ENCODE data around the gene KCTD6. TPM values are rescaled to one million over a fixed set of nuclear protein-coding genes. Genes with fewer than 3 reads are reported as not detected.
A peak's percentile ranks its signal among the peaks of the same experiment; 100 is the strongest.

Gene KCTD6
- total RNA-seq, 3 donors from 2014 or later (not counting 1 experiment from before 2014, with no cell fraction given), result 4.5 to 12.9 (median 7.5) TPM

- Histone ChIP-seq H3K27ac (ENCODE audit: low read length) (no peak overlapping the region), H3K9me3 (ENCODE audit: control insufficient read depth, insufficient read depth, low read length) (no peaks in the 10 kb centered on the region), H3K4me1 (ENCODE audit: control insufficient read depth, insufficient read depth, low read length) (peaks cover 10% of the 10 kb centered on the region), H3K36me3 (ENCODE audit: control insufficient read depth, insufficient read depth, low read length) (no peaks in the 10 kb centered on the region), H3K27me3 (ENCODE audit: control insufficient read depth, insufficient read depth, low read length) (no peaks in the 10 kb centered on the region), H3K4me3 (ENCODE audit: low read length) (no peak overlapping the region)
- DNase-seq (no peak), ATAC-seq (no peak)
- Mint-ChIP-seq H3K4me1 (peaks cover 0 to 1% of the 10 kb centered on the region in 2 donors), H3K4me3 (no peak overlapping the region), H3K27me3 (ENCODE audit: low read depth in 2 of 2) (peaks cover 13 to 18% of the 10 kb centered on the region in 2 donors), H3K27ac (no peak overlapping the region), H3K9me3 (no peaks in the 10 kb centered on the region), H3K36me3 (no peaks in the 10 kb centered on the region)
- TF ChIP-seq, protein P1, sequence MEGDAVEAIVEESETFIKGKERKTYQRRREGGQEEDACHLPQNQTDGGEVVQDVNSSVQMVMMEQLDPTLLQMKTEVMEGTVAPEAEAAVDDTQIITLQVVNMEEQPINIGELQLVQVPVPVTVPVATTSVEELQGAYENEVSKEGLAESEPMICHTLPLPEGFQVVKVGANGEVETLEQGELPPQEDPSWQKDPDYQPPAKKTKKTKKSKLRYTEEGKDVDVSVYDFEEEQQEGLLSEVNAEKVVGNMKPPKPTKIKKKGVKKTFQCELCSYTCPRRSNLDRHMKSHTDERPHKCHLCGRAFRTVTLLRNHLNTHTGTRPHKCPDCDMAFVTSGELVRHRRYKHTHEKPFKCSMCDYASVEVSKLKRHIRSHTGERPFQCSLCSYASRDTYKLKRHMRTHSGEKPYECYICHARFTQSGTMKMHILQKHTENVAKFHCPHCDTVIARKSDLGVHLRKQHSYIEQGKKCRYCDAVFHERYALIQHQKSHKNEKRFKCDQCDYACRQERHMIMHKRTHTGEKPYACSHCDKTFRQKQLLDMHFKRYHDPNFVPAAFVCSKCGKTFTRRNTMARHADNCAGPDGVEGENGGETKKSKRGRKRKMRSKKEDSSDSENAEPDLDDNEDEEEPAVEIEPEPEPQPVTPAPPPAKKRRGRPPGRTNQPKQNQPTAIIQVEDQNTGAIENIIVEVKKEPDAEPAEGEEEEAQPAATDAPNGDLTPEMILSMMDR (IDR thresholded peaks at IDR 0.05), result no peak
- WGBS (ENCODE audit: insufficient coverage), result 90% methylated on average over 2 of the region's 2 CpGs
- intact Hi-C loops (cut with micrococcal nuclease), result no loop called here
Observed at GRCh38 chr3:58480309-58480708, 11.6 kb upstream of the KCTD6 start.

- no peaks in the 10 kb centered on the region for H3K27me3 ChIP-seq (ENCODE audit: control insufficient read depth, insufficient read depth, low read length)
- no peak overlapping the region for H3K4me3 ChIP-seq (ENCODE audit: low read length)
- TF ChIP-seq, protein P1 (IDR thresholded peaks at IDR 0.05), result no peak
- no peak overlapping the region for H3K4me3 Mint-ChIP-seq
- H3K27ac ChIP-seq (ENCODE audit: low read length), result no peak overlapping the region
- WGBS (ENCODE audit: insufficient coverage), result 68% methylated on average over 6 of the region's 8 CpGs
- H3K36me3 ChIP-seq (ENCODE audit: control insufficient read depth, insufficient read depth, low read length), result no peaks in the 10 kb centered on the region
- peaks cover 20 to 36% of the 10 kb centered on the region in 2 donors for H3K27me3 Mint-ChIP-seq (ENCODE audit: low read depth in 2 of 2)
- no peak overlapping the region for H3K27ac Mint-ChIP-seq
- DNase-seq (no peak), ATAC-seq (peak in 1 of 3 donors; percentile 36)
- H3K4me1 Mint-ChIP-seq, result peaks cover 0 to 18% of the 10 kb centered on the region in 2 donors
- peaks cover 21% of the 10 kb centered on the region for H3K4me1 ChIP-seq (ENCODE audit: control insufficient read depth, insufficient read depth, low read length)
- no peaks in the 10 kb centered on the region for H3K9me3 ChIP-seq (ENCODE audit: control insufficient read depth, insufficient read depth, low read length)
- no peaks in the 10 kb centered on the region for H3K36me3 Mint-ChIP-seq
- H3K9me3 Mint-ChIP-seq, result no peaks in the 10 kb centered on the region
- intact Hi-C loops (cut with micrococcal nuclease), result no loop called here
Observed at GRCh38 chr3:58482917-58483636, 8.8 kb upstream of the KCTD6 start.

- WGBS (ENCODE audit: insufficient coverage), result 74% methylated on average over 7 of the region's 7 CpGs
- peaks cover 21% of the 10 kb centered on the region for H3K4me1 ChIP-seq (ENCODE audit: control insufficient read depth, insufficient read depth, low read length)
- Mint-ChIP-seq H3K27ac (no peak overlapping the region), H3K9me3 (no peaks in the 10 kb centered on the region), H3K4me3 (no peak overlapping the region), H3K4me1 (peaks cover 0 to 21% of the 10 kb centered on the region in 2 donors), H3K36me3 (no peaks in the 10 kb centered on the region), H3K27me3 (ENCODE audit: low read depth in 2 of 2) (peaks cover 25 to 36% of the 10 kb centered on the region in 2 donors)
- H3K9me3 ChIP-seq (ENCODE audit: control insufficient read depth, insufficient read depth, low read length), result no peaks in the 10 kb centered on the region
- H3K27ac ChIP-seq (ENCODE audit: low read length), result no peak overlapping the region
- H3K4me3 ChIP-seq (ENCODE audit: low read length), result no peak overlapping the region
- no peak for ATAC-seq
- no peaks in the 10 kb centered on the region for H3K27me3 ChIP-seq (ENCODE audit: control insufficient read depth, insufficient read depth, low read length)
- H3K36me3 ChIP-seq (ENCODE audit: control insufficient read depth, insufficient read depth, low read length), result no peaks in the 10 kb centered on the region
- intact Hi-C loops (cut with micrococcal nuclease), result no loop called here
- DNase-seq, result no peak
- TF ChIP-seq, protein P1 (IDR thresholded peaks at IDR 0.05), result no peak
Observed at GRCh38 chr3:58484045-58484721, 7.7 kb upstream of the KCTD6 start.
